Spleen (tissue), 11 donors: ENCODE results near the gene GAB3. TPM values are rescaled to one million over a fixed set of nuclear protein-coding genes. Genes with fewer than 3 reads are reported as not detected.

Experiments
- DNase-seq: peaks from one replicate; pipeline ENCODE4 v3.0.0-alpha.2; 2020
- H3K27ac ChIP-seq, 8 donors: fragments of 200-600 bp; sonication (generic) in 7 of 8; 1 replicate in 4 of 8; 2 replicates in 4 of 8; pipeline versions ENCODE4 v1.5.0 to v1.8.0; 2016 to 2021; ENCODE audit warnings: inconsistent platforms in 4 of 8, mild to moderate bottlenecking in 4 of 8, moderate library complexity in 1 of 8
- H3K27me3 ChIP-seq, 7 donors: fragments of 200-600 bp; sonication (generic) in 6 of 7; replicated peaks in 1 of 7; 1 replicate in 4 of 7; 2 replicates in 3 of 7; pipeline versions ENCODE4 v1.5.0 to v1.8.0; 2016 to 2021; ENCODE audit warnings: inconsistent platforms in 3 of 7, mild to moderate bottlenecking in 1 of 7
- H3K36me3 ChIP-seq, 6 donors: fragments of 200-600 bp; sonication (generic) in 5 of 6; 1 replicate in 4 of 6; 2 replicates in 2 of 6; pipeline versions ENCODE4 v1.5.0 to v1.8.0; 2016 to 2021; ENCODE audit warnings: inconsistent platforms in 2 of 6
- H3K4me1 ChIP-seq, 6 donors: fragments of 200-600 bp; sonication (generic) in 5 of 6; 1 replicate in 3 of 6; 2 replicates in 3 of 6; pipeline versions ENCODE4 v1.5.0 to v1.8.0; 2016 to 2021; ENCODE audit warnings: inconsistent platforms in 3 of 6
- H3K4me3 ChIP-seq, 8 donors: fragments of 200-600 bp; sonication (generic) in 7 of 8; 1 replicate in 4 of 8; 2 replicates in 4 of 8; pipeline versions ENCODE4 v1.5.0 to v1.8.0; 2016 to 2021; ENCODE audit warnings: inconsistent platforms in 4 of 8, mild to moderate bottlenecking in 4 of 8, moderate library complexity in 2 of 8
- H3K9me3 ChIP-seq, 8 donors: fragments of 200-600 bp; sonication (generic) in 7 of 8; 1 replicate in 4 of 8; 2 replicates in 4 of 8; pipeline versions ENCODE4 v1.5.0 to v1.8.0; 2016 to 2021; ENCODE audit warnings: inconsistent platforms in 4 of 8
- CTCF ChIP-seq, 11 experiments: fragments of 200-600 bp in 7 of 11; fragments of 450-650 bp in 4 of 11; sonication (generic) in 4 of 11; IDR thresholded peaks in 8 of 11; conservative IDR thresholded peaks in 3 of 11; 1 replicate in 7 of 11; 2 replicates in 4 of 11; pipeline versions ENCODE4 v1.4.0 to v1.8.0; 2016 to 2021; ENCODE audit warnings: antibody characterized with exemption in 11 of 11, inconsistent platforms in 4 of 11, mild to moderate bottlenecking in 1 of 11
- POLR2A ChIP-seq, 3 donors: fragments of 450-650 bp; IDR thresholded peaks; one replicate each; pipeline ENCODE4 v1.5.1; 2017; ENCODE audit warnings: antibody characterized with exemption in 3 of 3, mild to moderate bottlenecking in 1 of 3
- POLR2AphosphoS5 ChIP-seq, 3 donors: sonication (generic); formaldehyde crosslinking; IDR thresholded peaks; one replicate each; pipeline ENCODE4 v1.5.1; 2017; ENCODE audit warnings: antibody characterized with exemption in 3 of 3
- WGBS, 5 donors: extraction: QIAGEN DNeasy Blood & Tissue Kit in 3 of 5; methylation state at CpG; one replicate each; pipeline versions ENCODE4 v1.1.5 to v1.1.7; 2013 to 2018; 5-methylcytosine and 5-hydroxymethylcytosine counted together
- intact Hi-C: fragments of 100-400 bp; cut with DNase I; formaldehyde crosslinking; loops from one replicate; pipeline ENCODE4 v1.15.0; 2023; ENCODE audit warnings: low total_unique reads
- polyA plus RNA-seq, 3 donors: library from polyadenylated mRNA; stranded (reverse); fragments of 200-250 nt; gene quantifications; one replicate each; pipeline ENCODE4 v1.2.1, GENCODE V29; 2013
- total RNA-seq, 7 donors: library from RNA; depleted of rRNA in 3 of 7; stranded (reverse); fragments of >200 nt in 3 of 7; fragmentation: NEBNext Ultra II Directional in 4 of 7; extraction: Animal tissue kit (Norgen Biotek cat#: 25700) in 4 of 7; gene quantifications; one replicate each; pipeline versions ENCODE4 v1.1.0 to v1.2.1, GENCODE V29; 2016 to 2021
- donor health status: healthy with polysubstance abuse.
- donor health status: DM: no; HTN: no; CAD: no; lungs with moderate emphysema.
- donor health status: DM: no; HTN: no; CAD: no.
- donor health status: Bipolar disorder and iron deficiency.
- donor health status: healthy.
- donor health status: DM: no; HTN: no; CAD: no.
- donor health status: DM: yes; HTN: yes; CAD: no.

Gene GAB3
- total and polyA plus RNA-seq, 10 donors, result 7.4 to 40.3 (median 32.3) TPM

DNA sequence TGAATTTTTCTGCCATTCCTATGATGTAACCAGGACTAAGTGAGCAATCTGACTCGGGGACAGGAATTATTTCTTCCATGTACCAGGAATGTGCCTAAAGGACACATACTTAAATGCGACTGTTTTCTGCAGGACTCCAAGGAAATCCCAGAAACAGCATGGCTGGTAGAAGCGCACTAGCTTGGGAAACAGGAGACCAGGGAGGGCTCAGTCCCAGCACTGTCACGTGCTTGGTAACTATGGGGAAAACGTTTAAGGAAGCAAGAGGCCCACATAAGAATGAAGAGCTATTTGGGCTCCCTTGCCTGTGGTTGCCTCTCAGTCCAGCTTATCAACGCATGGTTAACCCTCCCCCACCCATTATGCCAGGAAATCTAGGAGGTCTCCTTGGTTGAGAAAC lies 34.8 kb upstream of the GAB3 start:
- TF ChIP-seq POLR2A (IDR thresholded peaks at IDR 0.05) (no peak), CTCF (IDR thresholded peaks at IDR 0.05 in 8 of 11, conservative IDR thresholded peaks at IDR 0.05 in 3 of 11) (no peak), POLR2AphosphoS5 (IDR thresholded peaks at IDR 0.05) (no peak)
- Histone ChIP-seq H3K9me3 (no peaks in the 10 kb centered on the region), H3K4me3 (no peak overlapping the region), H3K36me3 (peaks cover 0 to 44% (median 0%) of the 10 kb centered on the region in 6 donors), H3K27ac (no peak overlapping the region), H3K4me1 (peaks cover 0 to 11% (median 0%) of the 10 kb centered on the region in 6 donors), H3K27me3 (no peaks in the 10 kb centered on the region)
- 51 to 63% (median 60%) methylated on average over 5 to 6 of the region's 6 CpGs for WGBS, 5 donors
- DNase-seq, result no peak
- intact Hi-C loops, result no loop called here

DNA sequence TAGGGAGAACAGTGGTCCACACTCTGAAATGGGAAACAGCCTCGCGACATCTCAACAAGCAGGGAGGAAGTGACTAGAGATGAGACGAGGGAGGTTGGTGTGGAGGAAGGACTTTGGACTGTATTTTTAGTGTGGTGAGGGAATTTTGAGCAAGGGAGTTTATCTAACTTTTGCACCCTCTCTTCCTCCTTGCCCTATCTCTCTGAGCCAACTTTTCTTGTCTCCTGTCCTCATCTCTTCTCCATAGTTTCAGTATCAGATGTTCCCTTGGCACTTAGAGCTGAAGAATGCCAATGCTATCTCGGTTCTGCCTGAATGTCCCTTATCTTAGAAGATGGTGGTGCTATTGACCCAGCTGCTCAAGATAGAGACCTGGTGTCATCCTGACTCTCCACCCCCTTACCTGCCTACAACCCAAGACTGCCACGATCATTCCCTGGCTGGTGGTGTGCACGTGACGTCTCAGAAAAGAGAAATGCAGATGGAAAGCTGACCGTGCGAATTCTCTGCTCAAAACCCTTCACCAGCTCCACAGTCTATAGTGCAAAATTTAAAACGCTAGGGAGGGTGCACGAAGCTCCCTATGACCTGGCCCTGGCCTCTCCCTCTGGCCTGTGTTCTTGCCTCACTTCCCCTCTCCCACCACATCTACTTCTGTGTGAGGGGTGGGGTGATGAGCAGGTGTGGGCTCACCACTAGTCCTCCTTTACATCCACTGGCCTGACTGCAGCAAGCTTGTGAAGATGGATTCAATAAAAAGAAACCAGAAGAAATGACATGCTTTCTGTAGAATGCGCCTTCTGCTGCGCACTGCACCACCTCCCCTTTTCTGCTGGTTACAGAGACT lies 33.5 kb upstream of the GAB3 start:
- 55 to 72% (median 64%) methylated on average over 13 of the region's 13 CpGs for WGBS, 5 donors
- no peak for TF ChIP-seq POLR2A (IDR thresholded peaks at IDR 0.05)
- no peak for TF ChIP-seq CTCF (IDR thresholded peaks at IDR 0.05 in 8 of 11, conservative IDR thresholded peaks at IDR 0.05 in 3 of 11)
- no peak for TF ChIP-seq POLR2AphosphoS5 (IDR thresholded peaks at IDR 0.05)
- no peaks in the 10 kb centered on the region for H3K27me3 ChIP-seq
- H3K36me3 ChIP-seq, result peaks cover 0 to 44% (median 0%) of the 10 kb centered on the region in 6 donors
- H3K4me3 ChIP-seq, result no peak overlapping the region
- no peaks in the 10 kb centered on the region for H3K9me3 ChIP-seq
- peaks cover 0 to 11% (median 0%) of the 10 kb centered on the region in 6 donors for H3K4me1 ChIP-seq
- peak overlapping the region in 3 of 8 donors; percentile 4 to 62 (median 7) for H3K27ac ChIP-seq
- intact Hi-C loops, result no loop called here
- no peak for DNase-seq

DNA sequence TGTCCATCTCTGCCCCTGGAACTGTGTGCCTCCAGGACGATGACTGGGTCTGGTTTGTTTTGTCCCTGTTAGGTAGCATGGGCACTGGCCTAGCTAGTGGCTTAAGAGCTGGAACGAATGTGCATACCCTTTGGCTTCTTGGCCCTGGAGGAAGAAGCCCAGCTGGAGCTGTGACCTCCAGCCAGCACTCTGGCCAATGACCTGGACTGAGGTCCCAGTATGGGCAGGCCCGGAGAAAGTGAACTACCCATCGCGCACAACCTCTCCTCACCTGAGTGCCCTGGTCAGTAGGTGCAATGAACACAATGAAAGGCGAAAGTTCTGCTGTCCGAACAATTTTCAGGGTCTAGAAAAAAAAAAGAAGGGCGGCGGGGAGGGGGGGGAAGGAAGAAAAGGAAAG lies 30.1 kb upstream of the GAB3 start:
- Histone ChIP-seq H3K4me1 (peaks cover 0 to 11% (median 0%) of the 10 kb centered on the region in 6 donors), H3K9me3 (no peaks in the 10 kb centered on the region), H3K36me3 (peaks cover 0 to 68% (median 8%) of the 10 kb centered on the region in 6 donors), H3K4me3 (no peak overlapping the region), H3K27ac (no peak overlapping the region), H3K27me3 (no peaks in the 10 kb centered on the region)
- WGBS, 5 donors, result 80 to 100% (median 92%) methylated on average over 7 to 9 of the region's 9 CpGs
- no peak for TF ChIP-seq POLR2A (IDR thresholded peaks at IDR 0.05)
- no peak for TF ChIP-seq CTCF (IDR thresholded peaks at IDR 0.05 in 8 of 11, conservative IDR thresholded peaks at IDR 0.05 in 3 of 11)
- TF ChIP-seq POLR2AphosphoS5 (IDR thresholded peaks at IDR 0.05), result no peak
- intact Hi-C loops, result no loop called here
- DNase-seq, result no peak

GRCh38 chrX:154779261-154779660 lies 28.4 kb upstream of the GAB3 start:
- TF ChIP-seq CTCF (IDR thresholded peaks at IDR 0.05 in 8 of 11, conservative IDR thresholded peaks at IDR 0.05 in 3 of 11), result no peak
- TF ChIP-seq POLR2A (IDR thresholded peaks at IDR 0.05), result no peak
- no peak for TF ChIP-seq POLR2AphosphoS5 (IDR thresholded peaks at IDR 0.05)
- Histone ChIP-seq H3K27ac (no peak overlapping the region), H3K4me3 (no peak overlapping the region), H3K27me3 (no peaks in the 10 kb centered on the region), H3K9me3 (no peaks in the 10 kb centered on the region), H3K4me1 (peaks cover 0 to 2% (median 0%) of the 10 kb centered on the region in 6 donors), H3K36me3 (peaks cover 0 to 83% (median 23%) of the 10 kb centered on the region in 6 donors)
- intact Hi-C loops, result no loop called here
- no peak for DNase-seq
- WGBS, 5 donors, result 66 to 92% (median 79%) methylated on average over 4 of the region's 4 CpGs
